ENCODE data around the gene TMEM86B.
"Not testable (repeated sequence)": the region's sequence is repeated elsewhere in the genome, so short reads cannot be mapped to it uniquely, and the experiment has no call there.

TMEM86B gene

DNA sequence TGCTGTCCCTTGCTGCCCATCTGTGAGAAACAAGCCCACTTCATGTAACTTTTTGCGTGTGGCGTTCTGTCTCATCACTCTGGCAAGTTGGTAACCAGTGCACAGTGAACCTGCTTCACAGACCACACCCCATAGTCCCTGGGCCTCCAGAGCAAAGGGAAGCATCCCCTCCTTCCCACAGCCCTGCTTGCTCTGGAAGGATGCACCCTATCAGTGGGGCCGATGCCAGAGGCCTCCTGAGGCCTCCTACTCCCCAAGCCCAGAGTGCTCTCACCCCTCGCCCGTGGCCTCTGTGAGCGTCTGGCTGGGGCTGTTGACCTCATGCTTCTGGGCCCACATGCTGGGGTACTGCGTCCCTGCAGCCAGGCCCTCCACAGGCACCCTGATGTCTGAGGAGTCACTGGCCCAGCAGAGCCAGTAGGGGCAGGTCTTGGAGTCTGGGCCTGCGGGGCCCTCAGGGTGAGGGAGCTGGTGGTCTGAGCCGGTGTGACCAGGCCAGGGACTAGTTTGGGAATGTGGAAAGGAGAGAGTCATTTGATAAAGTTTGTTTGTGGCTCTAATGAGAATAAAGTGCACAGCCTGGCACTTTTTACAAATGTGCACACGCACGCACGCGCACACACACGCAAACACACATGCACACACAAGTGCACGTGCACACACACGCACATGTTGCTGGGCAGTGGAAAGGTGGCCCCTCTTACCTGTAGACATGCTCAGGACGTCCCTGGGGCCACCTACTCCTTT lies 5.1 kb downstream of the TMEM86B start:
- no peak overlapping the region for H3K27ac Mint-ChIP-seq
- H3K36me3 Mint-ChIP-seq: peaks cover 47% of the 10 kb centered on the region
- H3K9me3 Mint-ChIP-seq: no peaks in the 10 kb centered on the region
- H3K4me1 Mint-ChIP-seq: peaks cover 10% of the 10 kb centered on the region
- ATAC-seq: peak; percentile 11
- no peak overlapping the region for H3K4me3 Mint-ChIP-seq
- DNase-seq (ENCODE audit: low spot score in 2 of 2): no peak

DNA sequence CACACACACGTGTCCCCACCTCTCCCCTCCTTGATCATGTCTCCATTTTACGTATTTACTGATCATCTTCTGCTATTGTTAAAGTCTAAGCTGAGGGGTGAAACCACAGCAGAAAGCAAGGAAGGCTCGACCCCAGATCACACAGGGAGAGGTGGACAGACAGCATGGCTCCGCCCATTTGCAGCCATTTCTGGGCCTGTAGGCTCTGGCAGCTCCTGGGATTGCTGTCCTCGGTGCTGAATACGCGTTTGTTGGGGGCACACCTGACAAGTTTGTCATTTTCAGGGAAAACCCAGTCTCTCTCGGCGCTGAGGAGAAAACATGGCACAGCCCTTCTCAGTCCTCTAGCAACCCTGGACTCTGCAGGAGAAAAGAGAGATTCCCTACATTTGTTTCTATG lies 8.0 kb downstream of the TMEM86B start:
- no peak for DNase-seq (ENCODE audit: low spot score in 2 of 2)
- Mint-ChIP-seq H3K4me3 (no peak overlapping the region), H3K9me3 (no peaks in the 10 kb centered on the region), H3K4me1 (peaks cover 16% of the 10 kb centered on the region), H3K27ac (no peak overlapping the region), H3K36me3 (peaks cover 18% of the 10 kb centered on the region)
- no peak for ATAC-seq

DNA sequence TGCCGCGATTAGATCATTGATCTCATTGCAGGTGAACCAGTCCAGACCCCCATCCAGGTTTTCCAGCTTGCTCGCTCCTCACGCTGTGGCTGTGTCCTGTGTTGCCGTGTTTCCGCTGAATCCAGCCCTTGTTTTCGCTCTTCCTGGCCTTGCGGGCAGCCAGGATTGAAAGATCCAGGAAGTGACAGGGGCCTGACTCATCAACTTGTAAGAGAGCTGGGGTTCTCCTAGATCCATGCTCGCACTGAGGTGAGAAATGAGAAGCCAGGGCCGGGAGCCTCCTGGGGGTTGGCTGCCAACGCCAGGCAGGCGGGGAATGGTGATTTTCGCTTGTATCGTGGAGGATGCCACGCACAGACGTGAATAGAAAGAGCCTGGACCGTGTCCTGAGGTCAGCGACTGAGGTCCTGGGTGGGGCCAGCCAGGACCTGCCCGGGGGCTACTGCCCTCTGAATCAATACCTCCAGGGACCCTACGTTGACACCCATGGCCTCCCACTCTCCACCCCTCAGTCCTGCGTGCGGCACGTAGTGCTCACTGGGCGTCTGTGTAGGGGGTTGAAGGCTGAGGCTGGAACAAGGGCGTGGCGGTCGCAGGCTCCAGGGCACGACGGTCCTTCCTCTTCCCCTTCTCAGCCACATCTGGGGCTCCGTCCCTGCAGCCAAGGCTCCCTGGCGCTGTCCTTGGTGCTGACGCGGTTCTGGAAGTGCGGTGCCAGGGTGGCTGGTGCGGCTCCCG lies 11.9 kb downstream of the TMEM86B start:
- DNase-seq (ENCODE audit: low spot score in 2 of 2) (no peak), ATAC-seq (peak; percentile 61)
- H3K4me3 Mint-ChIP-seq: peak overlapping the region; percentile 37
- H3K36me3 Mint-ChIP-seq: peaks cover 5% of the 10 kb centered on the region
- peaks cover 5% of the 10 kb centered on the region for H3K9me3 Mint-ChIP-seq
- H3K4me1 Mint-ChIP-seq: peaks cover 12% of the 10 kb centered on the region
- H3K27ac Mint-ChIP-seq: no peak overlapping the region

DNA sequence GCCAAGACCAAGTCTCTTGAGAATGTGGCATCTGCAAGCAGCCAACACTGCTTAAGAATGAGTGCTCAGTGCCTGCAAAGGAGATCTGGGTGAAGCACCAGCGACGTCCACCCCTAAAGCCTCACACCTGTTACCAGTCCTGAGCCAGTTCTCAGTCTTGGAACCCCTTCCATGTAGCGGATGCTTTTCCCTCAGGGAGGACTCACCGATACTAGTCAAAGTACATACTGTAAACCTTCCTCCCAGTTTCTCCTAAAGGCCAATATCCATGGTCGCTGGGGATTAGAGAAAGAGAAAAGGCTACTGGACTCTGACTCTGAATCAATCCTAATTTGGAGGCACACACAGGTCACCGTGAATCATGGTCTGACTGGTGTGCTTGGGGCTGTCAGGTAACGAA lies 15.0 kb downstream of the TMEM86B start:
- no peak overlapping the region for H3K4me3 Mint-ChIP-seq
- H3K9me3 Mint-ChIP-seq: peaks cover 5% of the 10 kb centered on the region
- ATAC-seq: no peak
- no peak overlapping the region for H3K27ac Mint-ChIP-seq
- H3K36me3 Mint-ChIP-seq: no peaks in the 10 kb centered on the region
- no peak for DNase-seq (ENCODE audit: low spot score in 2 of 2)
- peaks cover 12% of the 10 kb centered on the region for H3K4me1 Mint-ChIP-seq

DNA sequence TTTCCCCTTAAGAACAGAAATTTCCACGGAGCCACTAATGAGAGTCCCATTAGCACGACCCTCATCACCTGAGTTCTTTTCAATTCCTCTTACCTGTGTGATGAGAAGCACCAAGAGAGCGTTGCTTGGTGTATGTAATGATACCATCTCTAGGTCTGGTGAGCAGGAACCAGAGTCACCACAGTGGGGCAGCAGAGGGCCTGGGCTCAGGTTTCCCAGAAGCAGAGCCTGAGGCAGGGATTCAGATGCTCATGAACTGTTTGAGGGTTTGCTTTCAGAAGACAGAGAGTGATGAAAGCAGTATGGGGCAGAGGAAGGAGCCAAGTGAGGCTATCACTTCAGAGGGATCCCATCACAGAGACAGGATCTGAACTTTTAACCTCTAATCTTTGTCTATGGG lies 16.1 kb downstream of the TMEM86B start:
- Mint-ChIP-seq H3K36me3 (no peaks in the 10 kb centered on the region), H3K27ac (no peak overlapping the region), H3K4me3 (no peak overlapping the region), H3K4me1 (peaks cover 12% of the 10 kb centered on the region), H3K9me3 (peaks cover 5% of the 10 kb centered on the region)
- peak; percentile 52 for ATAC-seq
- DNase-seq (ENCODE audit: low spot score in 2 of 2): peak in 1 of 2 donors; percentile 72

DNA sequence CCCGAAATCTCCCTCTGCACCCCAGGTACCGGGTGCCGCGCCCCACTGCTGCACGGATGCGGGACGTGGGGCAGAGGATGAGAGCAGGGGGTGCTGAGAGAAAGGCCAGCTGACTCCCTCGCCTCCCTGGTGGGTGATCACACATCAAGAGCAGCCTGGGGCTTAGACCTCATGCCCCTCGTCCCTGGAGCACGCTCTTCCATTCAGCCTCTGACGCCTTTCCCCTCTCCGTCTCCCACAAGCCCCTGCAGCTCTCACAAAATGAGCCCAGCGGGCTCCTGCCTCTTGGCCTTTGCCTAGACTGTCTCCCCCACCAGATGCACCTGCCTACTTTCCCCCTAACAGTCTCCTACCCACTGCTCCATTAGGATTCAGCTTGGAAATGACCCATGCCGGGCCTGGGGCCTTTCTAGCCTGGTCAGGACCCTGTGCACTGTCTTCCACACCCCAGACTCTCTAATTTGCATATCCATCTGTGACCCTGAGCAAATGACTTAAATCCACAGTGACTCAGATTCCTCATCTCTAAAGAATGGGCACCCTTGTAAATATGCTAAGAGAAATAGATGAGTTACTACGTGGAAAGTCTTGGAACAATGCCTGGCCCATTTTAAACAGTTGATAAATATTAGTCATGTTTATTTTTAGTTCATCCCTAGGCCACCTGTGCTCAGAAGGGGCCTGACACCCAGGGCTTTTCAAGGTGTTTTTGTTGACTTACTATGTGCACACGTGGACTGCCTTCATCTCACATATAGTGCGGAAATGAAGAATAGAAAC lies 18.7 kb downstream of the TMEM86B start:
- ATAC-seq: no peak
- no peaks in the 10 kb centered on the region for H3K36me3 Mint-ChIP-seq
- H3K4me3 Mint-ChIP-seq: no peak overlapping the region
- no peak overlapping the region for H3K27ac Mint-ChIP-seq
- H3K9me3 Mint-ChIP-seq: peaks cover 5% of the 10 kb centered on the region
- H3K4me1 Mint-ChIP-seq: peaks cover 8% of the 10 kb centered on the region
- DNase-seq (ENCODE audit: low spot score in 2 of 2): no peak

DNA sequence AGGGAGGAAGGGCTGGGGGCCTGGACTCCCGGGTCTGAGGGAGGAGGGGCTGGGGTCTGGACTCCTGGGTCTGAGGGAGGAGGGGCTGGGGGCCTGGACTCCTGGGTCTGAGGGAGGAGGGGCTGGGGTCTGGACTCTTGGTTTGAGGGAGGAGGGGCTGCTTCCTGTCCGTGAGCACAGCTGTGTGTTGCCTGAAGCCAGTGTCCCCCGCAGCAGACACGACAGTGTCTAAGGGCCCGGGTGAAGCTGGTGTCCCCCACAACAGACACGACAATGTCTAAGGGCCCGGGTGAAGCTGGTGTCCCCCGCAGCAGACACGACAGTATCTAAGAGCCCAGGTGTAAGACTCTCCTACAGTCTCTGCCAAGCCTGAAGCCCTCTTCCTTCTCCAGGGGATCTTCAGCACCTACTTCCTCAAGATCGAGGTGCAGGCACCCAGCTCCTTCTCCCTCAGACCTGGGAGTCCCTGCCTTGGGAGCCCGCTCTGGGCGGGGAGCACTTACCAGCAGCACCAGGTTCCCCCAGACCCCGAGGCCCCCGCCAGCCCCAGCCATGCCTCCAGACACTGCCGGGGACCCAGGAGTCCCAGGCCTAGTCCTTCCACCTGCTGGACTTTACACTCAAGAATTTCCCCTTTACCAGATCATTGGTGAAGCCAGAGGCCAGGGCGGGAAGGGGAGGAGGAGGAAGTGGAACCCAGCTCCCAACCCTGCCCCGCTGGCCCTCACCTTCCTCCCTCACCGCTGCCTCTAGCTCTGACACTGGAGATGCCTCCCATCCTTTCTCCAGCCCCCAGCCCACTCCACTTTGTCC lies 19.5 kb downstream of the TMEM86B start, which contains the start of gene PTPRH:
Gene PTPRH, minus strand, starts transcription at position 622 of the 813 bp plus-strand sequence. Its CDS starts 68 bp downstream, at position 554.
- no peak within 1 kb of the TSS for H3K27ac Mint-ChIP-seq
- no peaks in the 10 kb centered on the region for H3K36me3 Mint-ChIP-seq
- no peak for ATAC-seq
- no peak for DNase-seq (ENCODE audit: low spot score in 2 of 2)
- peaks cover 5% of the 10 kb centered on the region for H3K9me3 Mint-ChIP-seq
- H3K4me1 Mint-ChIP-seq: peaks cover 8% of the 10 kb centered on the region
- H3K4me3 Mint-ChIP-seq: no peak within 1 kb of the TSS

DNA sequence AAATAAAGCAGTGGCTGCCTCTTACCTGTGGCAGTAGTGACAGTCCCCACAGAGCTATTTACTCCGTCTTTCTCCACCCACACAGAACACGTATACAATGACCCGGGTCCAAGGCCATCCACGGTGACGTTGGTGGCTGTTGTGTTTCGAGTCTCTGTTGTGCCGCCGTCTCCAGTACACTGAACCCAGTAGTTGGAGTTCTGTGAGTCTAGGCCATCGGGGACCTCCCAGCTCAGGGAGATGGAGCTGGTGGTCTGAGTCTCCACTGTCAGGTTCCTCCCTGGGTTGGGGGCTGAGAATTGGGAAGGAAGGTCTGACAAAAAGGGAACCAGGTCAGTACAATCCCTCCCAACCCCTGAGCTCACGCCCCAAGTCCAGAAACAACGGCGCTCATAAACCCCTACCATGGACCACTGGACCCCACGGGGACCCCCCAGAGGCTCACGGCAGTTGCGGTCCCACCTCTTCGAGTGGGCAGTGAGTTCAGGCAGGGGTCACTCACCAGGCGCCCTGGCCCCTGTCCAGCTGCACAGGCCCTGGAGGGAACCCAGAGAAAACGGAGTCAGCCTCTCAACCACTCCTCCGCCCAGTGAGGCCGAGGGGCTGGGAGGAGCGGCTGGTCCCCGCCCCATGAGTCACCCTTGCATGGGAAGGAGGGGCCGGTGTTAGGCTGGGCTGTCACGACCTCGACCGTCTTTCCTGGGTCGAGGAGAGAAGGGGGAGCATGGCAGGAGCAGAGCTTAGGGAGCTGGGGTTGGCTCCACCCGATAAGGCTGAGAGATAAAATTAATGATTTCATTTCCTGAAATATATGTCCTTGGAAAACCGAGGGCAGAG lies 21.7 kb downstream of the TMEM86B start:
- DNase-seq (ENCODE audit: low spot score in 2 of 2): no peak

DNA sequence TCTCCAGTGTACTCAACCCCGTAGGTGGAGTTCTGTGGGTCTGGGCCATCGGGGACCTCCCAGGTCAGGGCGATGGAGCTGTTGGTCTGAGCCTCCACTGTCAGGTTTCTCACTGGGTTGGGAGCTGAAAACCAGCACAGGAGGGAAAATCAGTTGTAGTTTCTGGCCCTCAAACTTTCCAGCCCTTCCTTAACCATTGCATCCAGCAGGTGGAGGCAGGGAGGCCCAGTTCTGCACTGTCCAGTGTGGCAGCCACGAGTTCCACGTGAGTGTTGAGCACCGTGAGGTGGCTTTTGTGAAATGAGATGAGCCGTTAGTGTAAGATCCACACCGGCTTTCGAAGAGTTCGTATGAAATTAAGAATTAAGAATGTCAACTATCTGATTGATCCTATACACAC lies 26.4 kb downstream of the TMEM86B start:
- not testable (repeated sequence) for H3K27ac Mint-ChIP-seq; H3K4me3 Mint-ChIP-seq; H3K36me3 Mint-ChIP-seq; DNase-seq (ENCODE audit: low spot score in 2 of 2); ATAC-seq; H3K4me1 Mint-ChIP-seq; H3K9me3 Mint-ChIP-seq

More for the DNA sequence above, 21.7 kb downstream of the TMEM86B start:
- peak; percentile 92 for ATAC-seq
- H3K36me3 Mint-ChIP-seq: no peaks in the 10 kb centered on the region
- H3K27ac Mint-ChIP-seq: peak overlapping the region; percentile 85
- peak overlapping the region; percentile 29 for H3K4me3 Mint-ChIP-seq
- peaks cover 8% of the 10 kb centered on the region for H3K4me1 Mint-ChIP-seq
- no peaks in the 10 kb centered on the region for H3K9me3 Mint-ChIP-seq

DNA sequence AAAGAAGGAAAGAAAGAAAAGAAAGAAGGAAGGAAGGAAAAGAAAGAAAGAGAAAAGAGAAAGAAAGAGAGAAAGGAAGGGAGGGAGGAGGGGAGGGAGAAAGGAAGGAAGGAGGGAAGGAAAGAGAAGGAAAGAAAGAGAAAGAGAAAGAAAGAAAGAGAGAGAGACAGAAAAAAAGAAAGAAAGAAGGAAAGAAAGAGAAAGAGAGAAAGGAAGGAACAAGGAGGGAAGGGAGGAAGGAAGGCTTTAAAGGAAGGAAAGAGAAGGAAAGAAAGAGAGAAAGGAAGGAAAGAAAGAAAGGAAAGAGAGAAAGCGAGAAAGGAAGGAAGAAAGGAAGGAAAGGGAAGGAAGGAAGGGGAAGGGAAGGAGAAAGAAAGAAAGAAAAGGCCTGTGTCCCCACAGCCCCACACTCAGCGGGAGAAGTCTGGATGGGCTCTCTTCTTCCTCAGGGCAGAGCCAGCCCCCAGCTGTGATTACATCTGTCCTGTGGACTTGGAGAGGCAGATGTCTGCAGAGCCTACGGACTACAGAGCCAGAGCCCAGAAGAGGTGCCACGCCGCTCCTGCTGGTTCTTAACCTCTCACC lies 28.9 kb downstream of the TMEM86B start:
- ATAC-seq (no peak), DNase-seq (ENCODE audit: low spot score in 2 of 2) (no peak)
- H3K36me3 Mint-ChIP-seq: no peaks in the 10 kb centered on the region
- no peaks in the 10 kb centered on the region for H3K9me3 Mint-ChIP-seq
- H3K27ac Mint-ChIP-seq: no peak overlapping the region
- no peaks in the 10 kb centered on the region for H3K4me1 Mint-ChIP-seq
- no peak overlapping the region for H3K4me3 Mint-ChIP-seq

DNA sequence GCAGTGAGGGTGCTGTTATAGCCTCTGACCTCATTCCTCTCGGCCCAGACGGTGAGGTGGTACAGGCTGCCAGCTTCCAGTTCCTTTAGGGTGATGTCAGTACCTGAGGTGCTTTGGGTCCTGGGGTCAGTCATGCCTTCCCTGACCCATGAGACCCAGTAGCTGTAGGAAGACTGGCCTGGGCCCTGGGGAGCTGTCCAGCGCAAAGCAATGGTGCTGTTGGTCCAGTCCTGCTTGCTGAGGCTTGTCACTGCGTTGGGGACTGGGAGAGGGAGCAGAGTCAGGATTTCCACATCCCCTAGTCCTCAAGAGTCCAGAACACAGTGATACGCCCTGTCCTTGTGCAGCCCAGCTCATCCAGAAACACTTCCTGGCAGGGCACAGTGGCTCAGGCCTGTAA lies 29.9 kb downstream of the TMEM86B start:
- H3K4me3 Mint-ChIP-seq: no peak overlapping the region
- no peak overlapping the region for H3K27ac Mint-ChIP-seq
- H3K4me1 Mint-ChIP-seq: no peaks in the 10 kb centered on the region
- H3K9me3 Mint-ChIP-seq: no peaks in the 10 kb centered on the region
- H3K36me3 Mint-ChIP-seq: no peaks in the 10 kb centered on the region
- DNase-seq (ENCODE audit: low spot score in 2 of 2) (no peak), ATAC-seq (no peak)

DNA sequence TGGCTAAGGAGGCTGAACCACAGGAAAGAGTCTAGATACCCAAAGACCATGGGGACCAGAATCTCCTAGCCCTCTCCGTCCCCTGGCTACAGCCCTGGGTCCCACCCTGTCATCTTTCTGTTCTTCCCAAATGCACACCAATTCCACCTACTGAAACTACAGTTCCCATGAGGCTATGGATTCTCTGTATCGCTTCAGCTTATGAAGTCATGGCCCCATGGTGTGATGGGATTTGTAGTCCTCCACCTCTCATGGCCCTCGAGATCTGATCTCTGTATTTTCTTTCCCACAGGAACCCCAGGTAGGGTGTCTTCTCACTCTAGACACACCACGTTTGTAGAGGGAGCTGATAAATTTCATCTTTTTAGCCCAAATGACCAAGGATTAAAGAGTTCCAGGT lies 31.0 kb downstream of the TMEM86B start:
- no peak overlapping the region for H3K4me3 Mint-ChIP-seq
- no peaks in the 10 kb centered on the region for H3K36me3 Mint-ChIP-seq
- ATAC-seq (peak; percentile 48), DNase-seq (ENCODE audit: low spot score in 2 of 2) (no peak)
- H3K27ac Mint-ChIP-seq: no peak overlapping the region
- H3K9me3 Mint-ChIP-seq: no peaks in the 10 kb centered on the region
- no peaks in the 10 kb centered on the region for H3K4me1 Mint-ChIP-seq

DNA sequence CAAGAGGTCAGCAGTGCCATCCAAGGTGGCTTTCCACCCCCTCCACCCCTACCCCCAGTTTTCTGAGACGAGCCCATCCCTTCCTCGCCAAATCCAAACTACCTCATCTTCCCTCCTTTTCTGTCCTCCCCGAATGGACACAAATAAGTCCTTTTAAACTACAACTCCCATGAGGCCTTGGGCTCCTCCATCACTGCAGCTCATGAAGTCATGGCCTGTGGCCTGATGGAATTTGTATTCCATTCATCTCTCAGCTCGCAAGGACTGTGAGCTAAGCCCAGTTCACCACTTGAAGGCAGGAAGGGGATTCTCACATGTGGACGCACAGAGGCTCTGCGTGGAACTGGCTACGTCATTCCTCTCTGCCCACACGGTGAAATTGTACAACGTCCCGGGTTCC lies 31.8 kb downstream of the TMEM86B start:
- H3K9me3 Mint-ChIP-seq: no peaks in the 10 kb centered on the region
- ATAC-seq (no peak), DNase-seq (ENCODE audit: low spot score in 2 of 2) (no peak)
- H3K27ac Mint-ChIP-seq: no peak overlapping the region
- H3K36me3 Mint-ChIP-seq: no peaks in the 10 kb centered on the region
- H3K4me1 Mint-ChIP-seq: no peaks in the 10 kb centered on the region
- no peak overlapping the region for H3K4me3 Mint-ChIP-seq

DNA sequence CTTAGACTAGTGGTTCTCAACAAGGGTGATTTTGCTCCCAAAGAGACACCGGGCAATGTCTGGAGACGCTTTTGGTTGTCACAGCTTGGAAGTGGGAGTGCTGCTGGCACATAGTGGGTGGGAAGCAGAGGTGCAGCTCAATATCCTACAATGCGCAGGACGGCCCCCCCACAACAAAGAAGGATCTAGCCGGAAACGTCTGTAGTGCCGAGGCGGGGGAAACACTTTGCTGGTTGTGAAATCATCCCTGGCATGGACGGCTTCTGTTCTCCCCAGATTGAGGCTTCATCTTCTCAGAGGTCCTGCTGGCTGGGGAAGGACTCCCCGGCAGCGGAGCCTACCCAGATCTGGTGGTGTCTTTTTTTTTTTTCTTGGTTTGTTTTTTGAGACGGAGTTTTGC lies 35.1 kb downstream of the TMEM86B start:
- Mint-ChIP-seq H3K36me3 (no peaks in the 10 kb centered on the region), H3K27ac (no peak overlapping the region), H3K9me3 (no peaks in the 10 kb centered on the region), H3K4me3 (no peak overlapping the region), H3K4me1 (no peaks in the 10 kb centered on the region)
- no peak for DNase-seq (ENCODE audit: low spot score in 2 of 2)
- no peak for ATAC-seq

Measured in stimulated activated effector memory CD8-positive, alpha-beta T cell treated with anti-CD3 and anti-CD28 coated beads, Interleukin-12 subunit alpha, Interleukin-12 subunit beta, amount 100 ng/mL, for 72 hours (primary cell).